Measurements from ENCODE around the gene IP6K2.

GRCh38 chr3:48678056-48678455 lies 39.0 kb downstream of the IP6K2 start:
- TF ChIP-seq CTCF (conservative IDR thresholded peaks at IDR 0.05) (no peak), ZFX (IDR thresholded peaks at IDR 0.05) (no peak)

Data from C4-2B (cell line).